Measurements from ENCODE around the gene TFR2. TPM values are rescaled to one million over a fixed set of nuclear protein-coding genes. Genes with fewer than 3 reads are reported as not detected.

TFR2 gene
- total RNA-seq, 4 donors from 2014 or later = 0.43 to 2.0 TPM; not detected in 2

DNA sequence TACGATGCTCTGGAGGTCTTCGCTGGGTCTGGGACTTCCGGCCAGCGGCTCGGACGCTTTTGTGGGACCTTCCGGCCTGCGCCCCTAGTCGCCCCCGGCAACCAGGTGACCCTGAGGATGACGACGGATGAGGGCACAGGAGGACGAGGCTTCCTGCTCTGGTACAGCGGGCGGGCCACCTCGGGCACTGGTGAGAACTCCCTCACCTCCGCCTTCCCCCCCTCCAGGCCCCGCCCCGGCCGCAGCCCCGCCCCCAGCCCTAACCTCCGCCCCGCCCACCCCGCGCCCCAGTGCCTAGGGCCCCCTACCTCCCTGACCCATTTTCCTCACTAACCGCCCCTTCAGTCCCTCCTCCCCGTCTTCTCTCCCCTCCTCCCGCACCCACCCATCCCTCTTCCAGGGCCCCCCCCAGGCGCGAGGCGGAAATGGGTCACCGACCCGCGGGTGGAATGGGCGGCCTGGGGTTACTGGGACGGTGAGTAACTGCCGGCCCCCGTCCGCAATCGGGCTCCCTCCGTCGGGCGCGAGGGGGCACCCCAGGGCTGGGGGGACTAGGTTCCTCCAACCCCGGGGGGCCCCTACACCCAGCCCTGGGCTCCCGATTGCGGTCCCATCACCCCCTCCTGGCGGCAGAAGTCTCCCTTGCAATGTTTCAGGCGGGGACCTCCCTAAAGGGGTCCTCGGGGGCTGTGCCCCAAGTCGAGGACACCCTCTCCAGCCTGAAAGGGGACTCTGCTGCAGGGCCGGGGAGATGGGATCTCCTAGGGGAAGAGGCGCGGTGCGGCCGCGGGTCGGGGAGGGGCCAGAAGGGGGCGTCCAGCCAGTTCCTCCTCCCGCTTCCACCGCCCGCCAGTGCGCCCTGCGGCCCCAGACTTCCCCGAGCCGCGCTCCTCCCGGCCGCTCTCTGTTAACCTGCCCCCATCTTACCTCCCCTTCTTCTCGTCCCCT lies 37.0 kb downstream of the TFR2 start:
- intact Hi-C loops (cut with DNase I; ENCODE audit: low total_unique reads) = no loop called here
- Histone ChIP-seq H3K36me3 (no peaks in the 10 kb centered on the region), H3K27me3 (no peaks in the 10 kb centered on the region), H3K27ac (peak overlapping the region; percentile 83 to 94), H3K4me1 (peaks cover 0 to 11% of the 10 kb centered on the region in 2 donors), H3K4me3 (peak overlapping the region; percentile 53 to 79), H3K9me3 (no peaks in the 10 kb centered on the region)
- TF ChIP-seq POLR2A (IDR thresholded peaks at IDR 0.05) = peak; percentile 30 to 75
- peak; percentile 30 to 58 (median 46) for TF ChIP-seq CTCF (IDR thresholded peaks at IDR 0.05)
- peak; percentile 82 to 85 for DNase-seq

- intact Hi-C loops (cut with DNase I; ENCODE audit: low total_unique reads) = no loop called here
- H3K4me1 ChIP-seq = peaks cover 0 to 11% of the 10 kb centered on the region in 2 donors
- no peak for TF ChIP-seq POLR2A (IDR thresholded peaks at IDR 0.05)
- TF ChIP-seq CTCF (IDR thresholded peaks at IDR 0.05) = no peak
- DNase-seq = no peak
- H3K9me3 ChIP-seq = no peaks in the 10 kb centered on the region
- H3K27ac ChIP-seq = peak overlapping the region; percentile 83 to 94
- peak overlapping the region; percentile 53 to 79 for H3K4me3 ChIP-seq
- no peaks in the 10 kb centered on the region for H3K36me3 ChIP-seq
- H3K27me3 ChIP-seq = no peaks in the 10 kb centered on the region
Measured at GRCh38 chr7:100603726-100604027, 37.7 kb downstream of the TFR2 start.

DNA sequence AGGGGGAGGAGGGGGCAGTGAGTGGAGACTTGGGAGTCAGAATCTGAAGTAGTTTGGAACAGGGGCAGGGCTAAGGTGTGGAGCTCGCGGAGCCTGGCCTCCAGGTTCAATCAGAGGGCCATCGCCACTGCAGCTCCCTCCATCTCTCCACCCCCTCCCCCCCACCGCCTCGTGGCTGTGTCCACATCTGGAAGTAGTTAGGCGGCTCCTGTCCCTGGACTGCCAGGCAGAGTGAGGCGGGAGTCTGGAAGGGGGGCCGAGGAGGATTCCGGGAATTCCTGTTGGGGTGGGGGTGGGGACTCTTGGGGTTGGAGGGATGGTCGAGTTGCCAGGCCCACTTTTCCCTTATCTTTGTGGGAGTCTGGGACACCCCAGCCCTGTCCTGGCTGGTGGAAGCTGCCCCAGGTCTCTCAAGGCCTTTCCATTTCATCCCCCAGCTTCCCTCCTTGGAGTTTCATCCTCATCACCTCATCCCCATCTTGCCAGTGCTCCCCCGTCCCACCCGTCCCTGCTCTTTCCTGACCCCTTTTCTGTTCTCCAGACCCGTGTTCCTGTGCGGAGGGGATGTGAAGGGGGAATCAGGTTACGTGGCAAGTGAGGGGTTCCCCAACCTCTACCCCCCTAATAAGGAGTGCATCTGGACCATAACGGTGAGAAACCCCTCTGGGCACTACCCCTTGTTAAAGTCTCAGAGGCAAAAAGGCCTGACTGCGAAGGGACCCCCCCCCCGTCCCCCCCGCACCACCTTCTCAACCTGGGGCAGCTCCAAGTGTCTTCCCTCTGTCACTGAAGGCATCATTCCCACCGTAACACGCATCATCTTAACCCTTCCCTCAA lies 38.2 kb downstream of the TFR2 start:
- intact Hi-C loops (cut with DNase I; ENCODE audit: low total_unique reads) = no loop called here

DNA sequence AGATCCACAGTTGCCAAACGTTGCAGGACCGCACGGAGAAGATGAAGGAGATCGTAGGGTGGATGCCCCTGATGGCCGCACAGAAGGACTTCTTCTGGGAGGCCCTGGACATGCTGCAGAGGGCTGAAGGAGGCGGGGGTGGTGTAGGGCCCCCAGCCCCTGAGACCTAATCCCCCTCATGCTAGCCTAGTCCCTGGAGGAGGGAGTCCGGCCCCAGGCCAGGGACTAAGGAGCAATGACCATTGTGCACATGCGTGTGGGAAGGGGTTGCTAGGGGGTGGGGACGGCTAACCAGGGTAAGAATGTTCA lies 40.7 kb downstream of the TFR2 start:
- Histone ChIP-seq H3K4me3 (no peak overlapping the region), H3K4me1 (peaks cover 0 to 11% of the 10 kb centered on the region in 2 donors), H3K27ac (no peak overlapping the region), H3K36me3 (no peaks in the 10 kb centered on the region), H3K27me3 (no peaks in the 10 kb centered on the region), H3K9me3 (no peaks in the 10 kb centered on the region)
- DNase-seq = no peak
- no peak for TF ChIP-seq POLR2A (IDR thresholded peaks at IDR 0.05)
- TF ChIP-seq CTCF (IDR thresholded peaks at IDR 0.05) = no peak
- intact Hi-C loops (cut with DNase I; ENCODE audit: low total_unique reads) = no loop called here

More for the DNA sequence above, 38.2 kb downstream of the TFR2 start:
- TF ChIP-seq CTCF (IDR thresholded peaks at IDR 0.05) = no peak
- TF ChIP-seq POLR2A (IDR thresholded peaks at IDR 0.05) = no peak
- Histone ChIP-seq H3K27ac (peak overlapping the region; percentile 83 to 94), H3K4me3 (peak overlapping the region; percentile 53 to 79), H3K4me1 (peaks cover 0 to 11% of the 10 kb centered on the region in 2 donors), H3K36me3 (no peaks in the 10 kb centered on the region), H3K27me3 (no peaks in the 10 kb centered on the region), H3K9me3 (no peaks in the 10 kb centered on the region)
- DNase-seq = peak; percentile 91 to 92
